Uterus (tissue), 4 donors: ENCODE results near the gene ST6GALNAC5. TPM values are rescaled to one million over a fixed set of nuclear protein-coding genes. Genes with fewer than 3 reads are reported as not detected.

Experiments
- DNase-seq, 2 donors: peaks; one replicate each; pipeline ENCODE4 v3.0.0-alpha.2; 2019 to 2020
- H3K27ac ChIP-seq, 2 donors: fragments of 200-600 bp; sonication (generic); 1 replicate in 1 of 2; 2 replicates in 1 of 2; pipeline ENCODE4 v1.5.1; 2016 to 2018
- H3K27me3 ChIP-seq, 2 donors: fragments of 200-600 bp; sonication (generic); one replicate each; pipeline ENCODE4 v1.5.1; 2018 to 2019; ENCODE audit warnings: control low read depth in 1 of 2
- H3K36me3 ChIP-seq, 2 donors: fragments of 200-600 bp; sonication (generic); one replicate each; pipeline ENCODE4 v1.5.1; 2019; ENCODE audit warnings: control low read depth in 1 of 2
- H3K4me1 ChIP-seq, 2 donors: fragments of 200-600 bp; sonication (generic); one replicate each; pipeline ENCODE4 v1.5.1; 2018 to 2019; ENCODE audit warnings: control low read depth in 1 of 2
- H3K4me3 ChIP-seq, 2 donors: fragments of 200-600 bp; sonication (generic); 1 replicate in 1 of 2; 2 replicates in 1 of 2; pipeline ENCODE4 v1.5.1; 2018 to 2019; ENCODE audit warnings: mild to moderate bottlenecking in 1 of 2
- H3K9me3 ChIP-seq, 2 donors: fragments of 200-600 bp; sonication (generic); one replicate each; pipeline ENCODE4 v1.5.1; 2019; ENCODE audit warnings: control low read depth in 1 of 2
- POLR2A ChIP-seq, 2 donors: fragments of 450-650 bp; IDR thresholded peaks; one replicate each; pipeline ENCODE4 v1.6.1; 2016; ENCODE audit warnings: antibody characterized with exemption in 2 of 2, mild to moderate bottlenecking in 1 of 2, moderate library complexity in 1 of 2
- intact Hi-C: fragments of 100-400 bp; cut with DNase I; formaldehyde crosslinking; loops from one replicate; pipeline ENCODE4 v1.15.1; 2023; ENCODE audit warnings: low total_unique reads
- microRNA-seq: library from miRNA; unstranded; fragments of <30 nt; microRNA quantifications from one replicate; pipeline ENCODE4, GENCODE V29; 2016; ENCODE audit warnings: borderline microRNAs expressed, borderline replicate concordance
- small RNA-seq: library from RNA; depleted of rRNA; stranded (forward); fragments of <200 nt; gene quantifications from one replicate; pipeline ENCODE3, GENCODE V24; 2016
- total RNA-seq, 4 donors: library from RNA; depleted of rRNA in 3 of 4; stranded (reverse); fragments of >200 nt in 3 of 4; gene quantifications; one replicate each; pipeline versions ENCODE4 v1.1.0 to v1.2.4, GENCODE V29; 2014 to 2023
- TF ChIP-seq, protein P1 (sequence below), 4 experiments: fragments of 200-600 bp in 2 of 4; fragments of 450-650 bp in 2 of 4; sonication (generic) in 2 of 4; IDR thresholded peaks; one replicate each; pipeline ENCODE4 v1.5.1; 2016 to 2019; ENCODE audit warnings: antibody characterized with exemption in 4 of 4, mild to moderate bottlenecking in 2 of 4, moderate library complexity in 1 of 4
- donor health status: DM: yes; HTN: yes; CAD: no.

The ST6GALNAC5 gene
- total RNA-seq, 4 donors from 2014 or later = 1.4 to 6.4 TPM; not detected in 2

GRCh38 chr1:77103486-77103885 is 236.2 kb downstream of the ST6GALNAC5 start:
- no peak overlapping the region for H3K27ac ChIP-seq
- no peaks in the 10 kb centered on the region for H3K36me3 ChIP-seq
- TF ChIP-seq POLR2A (IDR thresholded peaks at IDR 0.05) = no peak
- TF ChIP-seq, protein P1, sequence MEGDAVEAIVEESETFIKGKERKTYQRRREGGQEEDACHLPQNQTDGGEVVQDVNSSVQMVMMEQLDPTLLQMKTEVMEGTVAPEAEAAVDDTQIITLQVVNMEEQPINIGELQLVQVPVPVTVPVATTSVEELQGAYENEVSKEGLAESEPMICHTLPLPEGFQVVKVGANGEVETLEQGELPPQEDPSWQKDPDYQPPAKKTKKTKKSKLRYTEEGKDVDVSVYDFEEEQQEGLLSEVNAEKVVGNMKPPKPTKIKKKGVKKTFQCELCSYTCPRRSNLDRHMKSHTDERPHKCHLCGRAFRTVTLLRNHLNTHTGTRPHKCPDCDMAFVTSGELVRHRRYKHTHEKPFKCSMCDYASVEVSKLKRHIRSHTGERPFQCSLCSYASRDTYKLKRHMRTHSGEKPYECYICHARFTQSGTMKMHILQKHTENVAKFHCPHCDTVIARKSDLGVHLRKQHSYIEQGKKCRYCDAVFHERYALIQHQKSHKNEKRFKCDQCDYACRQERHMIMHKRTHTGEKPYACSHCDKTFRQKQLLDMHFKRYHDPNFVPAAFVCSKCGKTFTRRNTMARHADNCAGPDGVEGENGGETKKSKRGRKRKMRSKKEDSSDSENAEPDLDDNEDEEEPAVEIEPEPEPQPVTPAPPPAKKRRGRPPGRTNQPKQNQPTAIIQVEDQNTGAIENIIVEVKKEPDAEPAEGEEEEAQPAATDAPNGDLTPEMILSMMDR (IDR thresholded peaks at IDR 0.05) = no peak
- H3K4me1 ChIP-seq = no peaks in the 10 kb centered on the region
- H3K27me3 ChIP-seq = no peaks in the 10 kb centered on the region
- intact Hi-C loops = no loop called here
- DNase-seq = no peak
- H3K9me3 ChIP-seq = no peaks in the 10 kb centered on the region
- no peak overlapping the region for H3K4me3 ChIP-seq

- Histone ChIP-seq H3K4me1 (no peaks in the 10 kb centered on the region), H3K36me3 (no peaks in the 10 kb centered on the region), H3K27me3 (no peaks in the 10 kb centered on the region), H3K27ac (no peak overlapping the region), H3K9me3 (no peaks in the 10 kb centered on the region), H3K4me3 (no peak overlapping the region)
- intact Hi-C loops = no loop called here
- no peak for DNase-seq
- TF ChIP-seq, protein P1 (IDR thresholded peaks at IDR 0.05) = no peak
- TF ChIP-seq POLR2A (IDR thresholded peaks at IDR 0.05) = no peak
These were observed 237.4 kb downstream of the ST6GALNAC5 start for GRCh38 chr1:77104672-77105071.

Small RNA genes lying within 50 kb of the gene (microRNA-seq; reads per million reads assigned to microRNA genes)
- not detected for gene MIR7156

Small RNA genes lying within 50 kb of the gene (small RNA-seq; reads per million reads assigned to genes)
- not detected for gene MIR7156
